WTC11 (cell line): ENCODE data around the gene IZUMO2. TPM values are rescaled to one million over a fixed set of nuclear protein-coding genes. Genes with fewer than 3 reads are reported as not detected.

Source experiments
- ATAC-seq: fragments of 200-7000 bp; cut with Tn5 transposase; 2 replicates; pipeline ENCODE4 v1.10.0; 2021; ENCODE audit warnings: mild to moderate bottlenecking, moderate library complexity
- CTCF ChIA-PET: fragments of 300-600 bp; sonication (Branson Sonifier 250); formaldehyde crosslinking; loops from one replicate; lab custom pipeline; 2021; ENCODE audit warnings: antibody characterized with exemption; lab: Charles Lee
- POLR2A ChIA-PET: fragments of 350-600 bp; sonication (Branson Sonifier 250); formaldehyde crosslinking; loops from one replicate; lab custom pipeline; 2021; ENCODE audit warnings: antibody characterized with exemption; lab: Charles Lee
- DNase-seq: peaks from one replicate; pipeline ENCODE4 v3.0.0; 2021; ENCODE audit warnings: low spot score
- H3K27ac Mint-ChIP-seq: 2 replicates; pipeline ENCODE4 v1.8.0; 2021; ENCODE audit warnings: mixed read lengths
- H3K27me3 Mint-ChIP-seq: 2 replicates; pipeline ENCODE4 v1.8.0; 2021; ENCODE audit warnings: low read depth, mild to moderate bottlenecking, moderate library complexity, mixed read lengths
- H3K36me3 Mint-ChIP-seq: 2 replicates; pipeline ENCODE4 v1.8.0; 2021; ENCODE audit warnings: mixed read lengths
- H3K4me1 Mint-ChIP-seq: 2 replicates; pipeline ENCODE4 v1.8.0; 2022; ENCODE audit warnings: mixed read lengths
- H3K4me3 Mint-ChIP-seq: 2 replicates; pipeline ENCODE4 v1.8.0; 2021; ENCODE audit warnings: mild to moderate bottlenecking, moderate library complexity, mixed read lengths
- H3K9me3 Mint-ChIP-seq: 2 replicates; pipeline ENCODE4 v1.8.0; 2021; ENCODE audit warnings: mixed read lengths
- ATF2 ChIP-seq: sonication (generic); formaldehyde crosslinking; IDR thresholded peaks from 2 replicates; pipeline ENCODE4 v1.8.1; 2022; ENCODE audit warnings: low read depth, missing genetic modification reagents, borderline replicate concordance
- ATF3 ChIP-seq: sonication (generic); formaldehyde crosslinking; conservative IDR thresholded peaks from 2 replicates; pipeline ENCODE4 v1.8.1; 2022; ENCODE audit warnings: mild to moderate bottlenecking, missing genetic modification reagents
- CREM ChIP-seq: sonication (generic); formaldehyde crosslinking; IDR thresholded peaks from 2 replicates; pipeline ENCODE4 v1.8.1; 2022; ENCODE audit warnings: mild to moderate bottlenecking, missing genetic modification reagents, moderate library complexity
- E2F1 ChIP-seq: sonication (generic); formaldehyde crosslinking; IDR thresholded peaks from 2 replicates; pipeline ENCODE4 v1.8.0; 2022; ENCODE audit warnings: mild to moderate bottlenecking, missing genetic modification reagents
- ETV6 ChIP-seq: sonication (generic); formaldehyde crosslinking; IDR thresholded peaks from 2 replicates; pipeline ENCODE4 v1.8.1; 2022; ENCODE audit warnings: mild to moderate bottlenecking, missing genetic modification reagents
- FOXP1 ChIP-seq: sonication (generic); formaldehyde crosslinking; IDR thresholded peaks from 2 replicates; pipeline ENCODE4 v1.8.0; 2022; ENCODE audit warnings: missing genetic modification reagents, mild to moderate bottlenecking, moderate library complexity, borderline replicate concordance
- FOXP4 ChIP-seq: sonication (generic); formaldehyde crosslinking; IDR thresholded peaks from 2 replicates; pipeline ENCODE4 v1.8.0; 2022; ENCODE audit warnings: mild to moderate bottlenecking, missing genetic modification reagents
- IRF2 ChIP-seq: sonication (generic); formaldehyde crosslinking; IDR thresholded peaks from 2 replicates; pipeline ENCODE4 v1.8.0; 2022; ENCODE audit warnings: low read depth, missing genetic modification reagents, borderline replicate concordance
- JUN ChIP-seq: sonication (generic); formaldehyde crosslinking; IDR thresholded peaks from 2 replicates; pipeline ENCODE4 v1.8.0; 2023; ENCODE audit warnings: mild to moderate bottlenecking, missing genetic modification reagents
- KAT7 ChIP-seq: sonication (generic); formaldehyde crosslinking; IDR thresholded peaks from 2 replicates; pipeline ENCODE4 v1.8.1; 2023; ENCODE audit warnings: missing genetic modification reagents, mild to moderate bottlenecking, borderline replicate concordance
- NR1H2 ChIP-seq: sonication (generic); formaldehyde crosslinking; IDR thresholded peaks from 2 replicates; pipeline ENCODE4 v1.9.0; 2021; ENCODE audit warnings: mild to moderate bottlenecking, moderate library complexity, missing genetic modification reagents
- NR2C2 ChIP-seq: sonication (generic); formaldehyde crosslinking; IDR thresholded peaks from 2 replicates; pipeline ENCODE4 v1.8.0; 2022; ENCODE audit warnings: mild to moderate bottlenecking, missing genetic modification reagents
- NR3C1 ChIP-seq: sonication (generic); formaldehyde crosslinking; conservative IDR thresholded peaks from 2 replicates; pipeline ENCODE4 v1.8.1; 2023; ENCODE audit warnings: low read depth, mild to moderate bottlenecking, missing genetic modification reagents
- SMAD4 ChIP-seq: sonication (generic); formaldehyde crosslinking; IDR thresholded peaks from 2 replicates; pipeline ENCODE4 v1.8.0; 2022; ENCODE audit warnings: mild to moderate bottlenecking, missing genetic modification reagents
- SP1 ChIP-seq: sonication (generic); formaldehyde crosslinking; conservative IDR thresholded peaks from 2 replicates; pipeline ENCODE4 v1.8.1; 2022; ENCODE audit warnings: missing genetic modification reagents
- TCF7 ChIP-seq: sonication (generic); formaldehyde crosslinking; IDR thresholded peaks from 2 replicates; pipeline ENCODE4 v1.8.0; 2022; ENCODE audit warnings: mild to moderate bottlenecking, low read depth, missing genetic modification reagents, moderate library complexity
- TP53 ChIP-seq: sonication (generic); formaldehyde crosslinking; IDR thresholded peaks from 2 replicates; pipeline ENCODE4 v1.8.1; 2023; ENCODE audit warnings: mild to moderate bottlenecking, missing genetic modification reagents
- ZNF425 ChIP-seq: fragments of 250-450 bp; sonication (Bioruptor Pico); conservative IDR thresholded peaks from 2 replicates; pipeline ENCODE4 v1.9.0; 2021; ENCODE audit warnings: mild to moderate bottlenecking
- ZNF671 ChIP-seq: fragments of 250-450 bp; sonication (Bioruptor Pico); IDR thresholded peaks from 2 replicates; pipeline ENCODE4 v1.8.0; 2021; ENCODE audit warnings: mild to moderate bottlenecking
- total RNA-seq: library from RNA; stranded (reverse); gene quantifications from 3 replicates; pipeline ENCODE4 v1.2.3, GENCODE V29; 2021

Gene IZUMO2
- total RNA-seq, 1 experiment from 2014 or later, result 1.0 TPM

GRCh38 chr19:50167314-50167721 is 4.2 kb upstream of the IZUMO2 start:
- ChIA-PET CTCF (no interaction called here), POLR2A (no interaction called here)
- Mint-ChIP-seq H3K27me3 (peaks cover 19% of the 10 kb centered on the region), H3K4me1 (0 out of 2 replicates have a peak, but pooled peaks cover 3% of the 10 kb centered on the region), H3K27ac (no peak overlapping the region), H3K9me3 (no peaks in the 10 kb centered on the region), H3K4me3 (no peak overlapping the region), H3K36me3 (no peaks in the 10 kb centered on the region)
- TF ChIP-seq ETV6 (CRISPR knock-in tag), result no peak
- TF ChIP-seq IRF2 (CRISPR knock-in tag), result no peak
- no peak for TF ChIP-seq TP53 (CRISPR knock-in tag)
- no peak for TF ChIP-seq ATF2 (CRISPR knock-in tag)
- TF ChIP-seq ATF3 (CRISPR knock-in tag), result no peak
- TF ChIP-seq ZNF671 (CRISPR knock-in tag), result no peak
- no peak for TF ChIP-seq KAT7 (CRISPR knock-in tag)
- no peak for TF ChIP-seq TCF7 (CRISPR knock-in tag)
- TF ChIP-seq NR1H2 (CRISPR knock-in tag), result no peak
- DNase-seq (no peak), ATAC-seq (no peak)

GRCh38 chr19:50159078-50159477 is 4.0 kb downstream of the IZUMO2 start:
- peaks cover 33% of the 10 kb centered on the region for H3K27me3 Mint-ChIP-seq
- H3K4me3 Mint-ChIP-seq, result no peak overlapping the region
- no peak overlapping the region for H3K27ac Mint-ChIP-seq
- CTCF ChIA-PET, result interaction anchor here (1.2 kb wide), 1 partner anchor 12 kb away, joined by 3 read pairs; no protein-coding TSS in a partner anchor
- peaks cover 12% of the 10 kb centered on the region for H3K4me1 Mint-ChIP-seq
- H3K36me3 Mint-ChIP-seq, result peaks cover 2% of the 10 kb centered on the region; the same call in 1 of the 2 replicates
- no peak for DNase-seq
- no peak for TF ChIP-seq TP53 (CRISPR knock-in tag)
- no peak for TF ChIP-seq SMAD4 (CRISPR knock-in tag)
- TF ChIP-seq CREM (CRISPR knock-in tag), result no peak
- no peak for TF ChIP-seq SP1 (CRISPR knock-in tag)
- no peak for TF ChIP-seq ZNF425
- no peak for TF ChIP-seq FOXP1 (CRISPR knock-in tag)
- TF ChIP-seq ZNF671 (CRISPR knock-in tag), result no peak
- TF ChIP-seq NR2C2 (CRISPR knock-in tag), result no peak
- TF ChIP-seq FOXP4 (CRISPR knock-in tag), result no peak
- no peak for TF ChIP-seq JUN (CRISPR knock-in tag)
- no peak for TF ChIP-seq ETV6 (CRISPR knock-in tag)
- no peak for TF ChIP-seq NR3C1 (CRISPR knock-in tag)
- no peak for TF ChIP-seq E2F1
- TF ChIP-seq, all 79 proteins: peak for 0
- no peak for ATAC-seq
- H3K9me3 Mint-ChIP-seq, result peaks cover 14% of the 10 kb centered on the region
- POLR2A ChIA-PET, result no interaction called here
